WTC11 (cell line): ENCODE measurements around the gene GLT1D1. TPM values are rescaled to one million over a fixed set of nuclear protein-coding genes. Genes with fewer than 3 reads are reported as not detected.

Experiments used
- ATAC-seq: fragments of 200-7000 bp; cut with Tn5 transposase; 2 replicates; pipeline ENCODE4 v1.10.0; 2021; ENCODE audit warnings: mild to moderate bottlenecking, moderate library complexity
- CTCF ChIA-PET: fragments of 300-600 bp; sonication (Branson Sonifier 250); formaldehyde crosslinking; loops from one replicate; lab custom pipeline; 2021; ENCODE audit warnings: antibody characterized with exemption; lab: Charles Lee
- POLR2A ChIA-PET: fragments of 350-600 bp; sonication (Branson Sonifier 250); formaldehyde crosslinking; loops from one replicate; lab custom pipeline; 2021; ENCODE audit warnings: antibody characterized with exemption; lab: Charles Lee
- DNase-seq: peaks from one replicate; pipeline ENCODE4 v3.0.0; 2021; ENCODE audit warnings: low spot score
- H3K27ac Mint-ChIP-seq: 2 replicates; pipeline ENCODE4 v1.8.0; 2021; ENCODE audit warnings: mixed read lengths
- H3K27me3 Mint-ChIP-seq: 2 replicates; pipeline ENCODE4 v1.8.0; 2021; ENCODE audit warnings: low read depth, mild to moderate bottlenecking, moderate library complexity, mixed read lengths
- H3K36me3 Mint-ChIP-seq: 2 replicates; pipeline ENCODE4 v1.8.0; 2021; ENCODE audit warnings: mixed read lengths
- H3K4me1 Mint-ChIP-seq: 2 replicates; pipeline ENCODE4 v1.8.0; 2022; ENCODE audit warnings: mixed read lengths
- H3K4me3 Mint-ChIP-seq: 2 replicates; pipeline ENCODE4 v1.8.0; 2021; ENCODE audit warnings: mild to moderate bottlenecking, moderate library complexity, mixed read lengths
- H3K9me3 Mint-ChIP-seq: 2 replicates; pipeline ENCODE4 v1.8.0; 2021; ENCODE audit warnings: mixed read lengths
- ATF1 ChIP-seq: sonication (generic); formaldehyde crosslinking; IDR thresholded peaks from 2 replicates; pipeline ENCODE4 v1.8.1; 2023; ENCODE audit warnings: mild to moderate bottlenecking, moderate library complexity, missing genetic modification reagents
- ESRRA ChIP-seq: sonication (generic); formaldehyde crosslinking; IDR thresholded peaks from 2 replicates; pipeline ENCODE4 v1.8.1; 2022; ENCODE audit warnings: mild to moderate bottlenecking, missing genetic modification reagents, borderline replicate concordance
- ETV6 ChIP-seq: sonication (generic); formaldehyde crosslinking; IDR thresholded peaks from 2 replicates; pipeline ENCODE4 v1.8.1; 2022; ENCODE audit warnings: mild to moderate bottlenecking, missing genetic modification reagents
- FOXJ3 ChIP-seq: sonication (generic); formaldehyde crosslinking; IDR thresholded peaks from 2 replicates; pipeline ENCODE4 v1.9.0; 2021; ENCODE audit warnings: missing genetic modification reagents, mild to moderate bottlenecking, borderline replicate concordance
- HMGA2 ChIP-seq: fragments of 250-450 bp; sonication (Bioruptor Pico); IDR thresholded peaks from 2 replicates; pipeline ENCODE4 v1.4.0; 2021; ENCODE audit warnings: mild to moderate bottlenecking, moderate library complexity
- KAT7 ChIP-seq: sonication (generic); formaldehyde crosslinking; IDR thresholded peaks from 2 replicates; pipeline ENCODE4 v1.8.1; 2023; ENCODE audit warnings: missing genetic modification reagents, mild to moderate bottlenecking, borderline replicate concordance
- NFE2L1 ChIP-seq: sonication (generic); formaldehyde crosslinking; IDR thresholded peaks from 2 replicates; pipeline ENCODE4 v1.8.1; 2023; ENCODE audit warnings: missing genetic modification reagents
- ZNF121 ChIP-seq: sonication (generic); formaldehyde crosslinking; IDR thresholded peaks from 2 replicates; pipeline ENCODE4 v1.8.0; 2023; ENCODE audit warnings: missing genetic modification reagents
- ZNF317 ChIP-seq: sonication (generic); formaldehyde crosslinking; IDR thresholded peaks from 2 replicates; pipeline ENCODE4 v1.8.1; 2023; ENCODE audit warnings: low read depth, mild to moderate bottlenecking, moderate library complexity, missing genetic modification reagents, borderline replicate concordance
- total RNA-seq: library from RNA; stranded (reverse); gene quantifications from 3 replicates; pipeline ENCODE4 v1.2.3, GENCODE V29; 2021
- TF ChIP-seq, protein P1 (sequence below): sonication (generic); formaldehyde crosslinking; IDR thresholded peaks from 2 replicates; pipeline ENCODE4 v1.8.1; 2023; ENCODE audit warnings: mild to moderate bottlenecking, missing genetic modification reagents
- TF ChIP-seq, protein P2 (sequence below): sonication (generic); formaldehyde crosslinking; IDR thresholded peaks from 2 replicates; pipeline ENCODE4 v1.8.0; 2023; ENCODE audit warnings: missing genetic modification reagents
- TF ChIP-seq, protein P3 (sequence below): fragments of 250-450 bp; sonication (Bioruptor Pico); IDR thresholded peaks from 2 replicates; pipeline ENCODE4 v1.9.0; 2021; ENCODE audit warnings: mild to moderate bottlenecking
- TF ChIP-seq, protein P4 (sequence below): sonication (generic); formaldehyde crosslinking; IDR thresholded peaks from 2 replicates; pipeline ENCODE4 v1.8.0; 2023; ENCODE audit warnings: missing genetic modification reagents, mild to moderate bottlenecking, borderline replicate concordance

The GLT1D1 gene
- total RNA-seq, 1 experiment from 2014 or later, result 1.5 TPM

DNA sequence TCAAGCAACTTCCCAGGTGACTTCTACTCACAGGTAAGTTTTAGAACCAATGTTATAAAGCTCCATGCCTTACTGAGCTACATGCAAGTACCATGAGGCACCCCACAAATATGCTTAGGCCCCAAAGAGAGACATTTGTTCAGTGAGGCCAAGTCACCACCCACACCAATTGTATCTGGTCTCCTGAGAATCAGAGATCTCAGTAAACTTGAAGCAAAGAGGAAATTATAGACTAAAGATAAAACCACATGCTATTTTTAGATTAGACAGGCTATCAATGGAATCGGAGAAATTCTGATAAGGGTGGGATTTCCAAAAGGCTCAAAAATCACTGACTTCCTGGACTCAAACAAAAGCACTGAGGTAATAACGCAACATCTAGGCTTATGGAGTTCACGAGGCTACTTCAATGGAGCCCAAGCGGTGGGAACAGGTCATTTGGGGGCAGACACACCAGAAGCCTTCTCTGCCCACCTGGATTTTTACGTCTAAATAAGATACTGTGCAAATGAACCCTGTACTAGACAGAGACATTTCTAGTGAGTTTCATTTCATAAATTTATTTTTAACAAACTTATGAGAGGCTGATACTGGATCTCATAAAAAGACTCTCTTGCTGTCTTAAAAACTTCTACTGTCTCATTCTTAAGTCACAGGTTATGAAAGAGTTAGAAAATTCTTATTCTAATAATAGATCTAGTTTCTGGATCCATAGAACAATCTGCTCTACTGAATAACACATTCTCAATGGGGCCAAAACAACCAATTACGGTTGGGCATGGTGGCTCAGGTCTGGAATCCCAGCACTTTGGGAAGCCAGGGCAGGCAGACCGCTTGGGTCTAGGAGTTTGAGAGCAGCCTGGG, 37.3 kb upstream of the GLT1D1 start (continued):
- TF ChIP-seq, protein P1, sequence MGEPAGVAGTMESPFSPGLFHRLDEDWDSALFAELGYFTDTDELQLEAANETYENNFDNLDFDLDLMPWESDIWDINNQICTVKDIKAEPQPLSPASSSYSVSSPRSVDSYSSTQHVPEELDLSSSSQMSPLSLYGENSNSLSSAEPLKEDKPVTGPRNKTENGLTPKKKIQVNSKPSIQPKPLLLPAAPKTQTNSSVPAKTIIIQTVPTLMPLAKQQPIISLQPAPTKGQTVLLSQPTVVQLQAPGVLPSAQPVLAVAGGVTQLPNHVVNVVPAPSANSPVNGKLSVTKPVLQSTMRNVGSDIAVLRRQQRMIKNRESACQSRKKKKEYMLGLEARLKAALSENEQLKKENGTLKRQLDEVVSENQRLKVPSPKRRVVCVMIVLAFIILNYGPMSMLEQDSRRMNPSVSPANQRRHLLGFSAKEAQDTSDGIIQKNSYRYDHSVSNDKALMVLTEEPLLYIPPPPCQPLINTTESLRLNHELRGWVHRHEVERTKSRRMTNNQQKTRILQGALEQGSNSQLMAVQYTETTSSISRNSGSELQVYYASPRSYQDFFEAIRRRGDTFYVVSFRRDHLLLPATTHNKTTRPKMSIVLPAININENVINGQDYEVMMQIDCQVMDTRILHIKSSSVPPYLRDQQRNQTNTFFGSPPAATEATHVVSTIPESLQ (CRISPR knock-in tag), result no peak
- TF ChIP-seq, protein P2, sequence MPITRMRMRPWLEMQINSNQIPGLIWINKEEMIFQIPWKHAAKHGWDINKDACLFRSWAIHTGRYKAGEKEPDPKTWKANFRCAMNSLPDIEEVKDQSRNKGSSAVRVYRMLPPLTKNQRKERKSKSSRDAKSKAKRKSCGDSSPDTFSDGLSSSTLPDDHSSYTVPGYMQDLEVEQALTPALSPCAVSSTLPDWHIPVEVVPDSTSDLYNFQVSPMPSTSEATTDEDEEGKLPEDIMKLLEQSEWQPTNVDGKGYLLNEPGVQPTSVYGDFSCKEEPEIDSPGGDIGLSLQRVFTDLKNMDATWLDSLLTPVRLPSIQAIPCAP, result no peak
- TF ChIP-seq HMGA2 (CRISPR knock-in tag), result no peak
- no peak for TF ChIP-seq NFE2L1
- TF ChIP-seq, protein P3, sequence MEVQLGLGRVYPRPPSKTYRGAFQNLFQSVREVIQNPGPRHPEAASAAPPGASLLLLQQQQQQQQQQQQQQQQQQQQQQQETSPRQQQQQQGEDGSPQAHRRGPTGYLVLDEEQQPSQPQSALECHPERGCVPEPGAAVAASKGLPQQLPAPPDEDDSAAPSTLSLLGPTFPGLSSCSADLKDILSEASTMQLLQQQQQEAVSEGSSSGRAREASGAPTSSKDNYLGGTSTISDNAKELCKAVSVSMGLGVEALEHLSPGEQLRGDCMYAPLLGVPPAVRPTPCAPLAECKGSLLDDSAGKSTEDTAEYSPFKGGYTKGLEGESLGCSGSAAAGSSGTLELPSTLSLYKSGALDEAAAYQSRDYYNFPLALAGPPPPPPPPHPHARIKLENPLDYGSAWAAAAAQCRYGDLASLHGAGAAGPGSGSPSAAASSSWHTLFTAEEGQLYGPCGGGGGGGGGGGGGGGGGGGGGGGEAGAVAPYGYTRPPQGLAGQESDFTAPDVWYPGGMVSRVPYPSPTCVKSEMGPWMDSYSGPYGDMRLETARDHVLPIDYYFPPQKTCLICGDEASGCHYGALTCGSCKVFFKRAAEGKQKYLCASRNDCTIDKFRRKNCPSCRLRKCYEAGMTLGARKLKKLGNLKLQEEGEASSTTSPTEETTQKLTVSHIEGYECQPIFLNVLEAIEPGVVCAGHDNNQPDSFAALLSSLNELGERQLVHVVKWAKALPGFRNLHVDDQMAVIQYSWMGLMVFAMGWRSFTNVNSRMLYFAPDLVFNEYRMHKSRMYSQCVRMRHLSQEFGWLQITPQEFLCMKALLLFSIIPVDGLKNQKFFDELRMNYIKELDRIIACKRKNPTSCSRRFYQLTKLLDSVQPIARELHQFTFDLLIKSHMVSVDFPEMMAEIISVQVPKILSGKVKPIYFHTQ (CRISPR knock-in tag), result no peak
- no peak for TF ChIP-seq FOXJ3
- TF ChIP-seq, protein P4, sequence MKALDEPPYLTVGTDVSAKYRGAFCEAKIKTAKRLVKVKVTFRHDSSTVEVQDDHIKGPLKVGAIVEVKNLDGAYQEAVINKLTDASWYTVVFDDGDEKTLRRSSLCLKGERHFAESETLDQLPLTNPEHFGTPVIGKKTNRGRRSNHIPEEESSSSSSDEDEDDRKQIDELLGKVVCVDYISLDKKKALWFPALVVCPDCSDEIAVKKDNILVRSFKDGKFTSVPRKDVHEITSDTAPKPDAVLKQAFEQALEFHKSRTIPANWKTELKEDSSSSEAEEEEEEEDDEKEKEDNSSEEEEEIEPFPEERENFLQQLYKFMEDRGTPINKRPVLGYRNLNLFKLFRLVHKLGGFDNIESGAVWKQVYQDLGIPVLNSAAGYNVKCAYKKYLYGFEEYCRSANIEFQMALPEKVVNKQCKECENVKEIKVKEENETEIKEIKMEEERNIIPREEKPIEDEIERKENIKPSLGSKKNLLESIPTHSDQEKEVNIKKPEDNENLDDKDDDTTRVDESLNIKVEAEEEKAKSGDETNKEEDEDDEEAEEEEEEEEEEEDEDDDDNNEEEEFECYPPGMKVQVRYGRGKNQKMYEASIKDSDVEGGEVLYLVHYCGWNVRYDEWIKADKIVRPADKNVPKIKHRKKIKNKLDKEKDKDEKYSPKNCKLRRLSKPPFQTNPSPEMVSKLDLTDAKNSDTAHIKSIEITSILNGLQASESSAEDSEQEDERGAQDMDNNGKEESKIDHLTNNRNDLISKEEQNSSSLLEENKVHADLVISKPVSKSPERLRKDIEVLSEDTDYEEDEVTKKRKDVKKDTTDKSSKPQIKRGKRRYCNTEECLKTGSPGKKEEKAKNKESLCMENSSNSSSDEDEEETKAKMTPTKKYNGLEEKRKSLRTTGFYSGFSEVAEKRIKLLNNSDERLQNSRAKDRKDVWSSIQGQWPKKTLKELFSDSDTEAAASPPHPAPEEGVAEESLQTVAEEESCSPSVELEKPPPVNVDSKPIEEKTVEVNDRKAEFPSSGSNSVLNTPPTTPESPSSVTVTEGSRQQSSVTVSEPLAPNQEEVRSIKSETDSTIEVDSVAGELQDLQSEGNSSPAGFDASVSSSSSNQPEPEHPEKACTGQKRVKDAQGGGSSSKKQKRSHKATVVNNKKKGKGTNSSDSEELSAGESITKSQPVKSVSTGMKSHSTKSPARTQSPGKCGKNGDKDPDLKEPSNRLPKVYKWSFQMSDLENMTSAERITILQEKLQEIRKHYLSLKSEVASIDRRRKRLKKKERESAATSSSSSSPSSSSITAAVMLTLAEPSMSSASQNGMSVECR, result no peak
- no peak for TF ChIP-seq ATF1 (CRISPR knock-in tag)

DNA sequence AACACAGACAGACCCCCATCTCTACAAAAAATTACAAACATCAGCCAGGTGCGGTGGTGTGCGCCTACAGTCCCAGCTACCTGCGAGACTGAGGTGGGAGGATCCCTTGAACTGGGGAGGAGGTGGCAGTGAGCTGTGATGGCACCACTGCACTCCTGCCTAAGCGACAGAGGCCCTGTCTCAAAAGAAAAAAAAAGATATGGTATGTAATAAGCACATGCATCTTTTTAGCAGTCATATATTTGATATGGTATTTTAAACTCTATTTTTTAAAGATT, 36.7 kb upstream of the GLT1D1 start:
- H3K27ac Mint-ChIP-seq, result no peak overlapping the region
- no peak overlapping the region for H3K4me3 Mint-ChIP-seq
- peaks cover 4% of the 10 kb centered on the region for H3K27me3 Mint-ChIP-seq
- CTCF ChIA-PET, result no interaction called here
- no peak for DNase-seq
- no peak for TF ChIP-seq ETV6
- no peak for TF ChIP-seq ZNF317 (CRISPR knock-in tag)
- no peak for TF ChIP-seq ZNF121 (CRISPR knock-in tag)
- TF ChIP-seq, protein P4, result no peak
- TF ChIP-seq ESRRA, result no peak
- TF ChIP-seq KAT7 (CRISPR knock-in tag), result no peak
- TF ChIP-seq, all 79 proteins: peak for 0
- ATAC-seq, result no peak
- peaks cover 52% of the 10 kb centered on the region for H3K9me3 Mint-ChIP-seq
- peaks cover 14% of the 10 kb centered on the region for H3K4me1 Mint-ChIP-seq
- POLR2A ChIA-PET, result no interaction called here
- peaks cover 63% of the 10 kb centered on the region for H3K36me3 Mint-ChIP-seq
